Activated CD8-positive, alpha-beta memory T cell treated with anti-CD3 and anti-CD28 coated beads for 1 hour (primary cell): Measurements from ENCODE around the gene CTDNEP1.
"Not testable (repeated sequence)": the region's sequence is repeated elsewhere in the genome, so short reads cannot be mapped to it uniquely, and the experiment has no call there.

ENCODE experiments used
- DNase-seq, 2 donors: peaks; one replicate each; pipeline ENCODE4 v3.0.0-alpha.2; 2020; ENCODE audit warnings: low read depth in 1 of 2; ENCODE audit errors: extremely low read depth in 1 of 2

Gene CTDNEP1

DNA sequence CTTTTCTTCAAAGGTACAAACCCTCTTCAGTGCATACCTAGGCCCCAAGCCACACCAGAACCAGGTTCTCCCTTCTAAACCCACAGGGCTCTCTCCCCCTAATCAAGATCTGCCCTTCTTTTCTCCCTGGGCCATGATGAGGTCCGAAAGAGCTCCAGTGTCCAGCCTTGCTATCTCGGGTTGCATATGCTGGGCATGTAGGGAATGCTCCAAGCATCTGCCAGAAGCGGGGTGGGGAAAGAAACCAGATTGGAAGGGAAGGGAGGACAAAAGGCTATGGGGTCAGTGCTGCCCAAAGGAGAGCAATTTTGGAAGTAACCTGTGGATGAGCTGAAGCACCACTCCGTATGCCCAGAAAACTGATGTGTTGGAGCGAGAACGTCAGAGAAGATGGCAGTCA, 2.3 kb downstream of the CTDNEP1 start:
- no peak for DNase-seq

DNA sequence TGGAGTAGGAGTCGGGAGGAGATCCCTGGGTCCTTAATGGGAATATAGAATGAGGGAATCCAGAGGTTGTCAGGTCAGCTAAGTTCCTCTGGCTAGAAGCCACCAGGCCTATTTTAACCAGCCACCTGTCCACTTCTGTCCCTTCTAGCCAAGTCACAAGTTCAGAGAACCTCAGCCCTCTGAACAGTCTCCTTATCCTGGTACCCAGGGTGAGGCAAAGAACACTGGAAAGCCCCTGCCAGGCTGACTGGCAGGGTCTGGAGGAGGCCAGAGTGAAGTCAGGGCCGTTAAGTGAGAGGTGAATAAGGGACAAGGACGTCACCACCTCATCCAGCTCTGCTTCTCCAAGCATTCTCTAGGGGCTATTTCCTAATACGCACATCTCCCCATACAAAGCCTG, 2.7 kb downstream of the CTDNEP1 start:
- DNase-seq: no peak

DNA sequence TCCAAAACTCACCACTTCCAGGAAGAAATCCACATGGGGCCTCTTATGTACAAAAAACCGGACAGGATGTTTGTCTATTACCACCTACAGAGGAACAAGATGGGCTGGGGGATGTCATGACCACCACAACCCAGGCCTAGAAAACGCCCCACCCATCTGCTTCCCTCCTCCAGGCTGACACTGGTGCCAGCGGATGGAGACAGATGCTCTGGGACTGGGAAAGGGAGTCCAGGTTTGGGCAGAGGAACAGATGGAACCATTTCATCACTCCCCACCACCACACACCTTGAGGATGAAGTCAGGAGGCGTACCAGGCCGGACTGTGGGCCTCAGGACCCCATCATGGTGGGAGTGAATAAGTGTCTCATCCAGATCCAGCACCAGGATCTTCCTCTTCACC, 4.8 kb downstream of the CTDNEP1 start:
- no peak for DNase-seq

DNA sequence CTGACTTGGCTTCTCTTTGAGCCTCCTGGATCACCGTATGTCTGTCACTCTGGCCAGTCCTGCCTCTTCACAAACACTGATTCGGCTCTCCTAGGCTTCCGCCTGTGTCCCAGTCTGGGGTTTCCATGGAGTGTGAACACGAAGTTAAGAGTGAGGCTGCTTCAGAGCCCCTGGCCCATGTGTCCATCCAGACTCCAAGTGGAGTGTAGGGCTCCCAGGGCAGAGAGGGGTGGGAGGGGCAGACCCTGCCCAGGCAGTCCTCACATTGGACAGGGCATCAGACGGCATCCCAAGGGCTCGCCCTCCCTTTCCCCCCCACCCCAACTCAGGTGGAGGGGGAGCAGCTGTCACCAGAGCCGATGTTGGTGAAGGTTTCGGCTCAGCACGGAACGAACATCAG, 7.7 kb downstream of the CTDNEP1 start:
- DNase-seq: not testable (repeated sequence)

DNA sequence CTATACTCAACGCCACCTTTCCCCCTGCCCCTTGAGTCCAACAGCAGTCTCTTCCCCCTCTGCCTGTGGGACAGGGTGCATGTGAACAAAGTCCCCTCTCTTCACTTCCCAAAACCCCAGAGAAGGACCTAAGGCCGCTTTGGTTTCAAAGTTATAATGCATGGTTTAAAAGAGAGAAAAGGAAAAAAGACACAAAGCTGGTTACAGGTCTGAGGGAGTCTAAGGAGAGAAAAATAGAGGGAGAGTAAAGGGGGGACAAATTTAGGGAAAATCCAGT, 8.1 kb downstream of the CTDNEP1 start:
- DNase-seq: no peak

DNA sequence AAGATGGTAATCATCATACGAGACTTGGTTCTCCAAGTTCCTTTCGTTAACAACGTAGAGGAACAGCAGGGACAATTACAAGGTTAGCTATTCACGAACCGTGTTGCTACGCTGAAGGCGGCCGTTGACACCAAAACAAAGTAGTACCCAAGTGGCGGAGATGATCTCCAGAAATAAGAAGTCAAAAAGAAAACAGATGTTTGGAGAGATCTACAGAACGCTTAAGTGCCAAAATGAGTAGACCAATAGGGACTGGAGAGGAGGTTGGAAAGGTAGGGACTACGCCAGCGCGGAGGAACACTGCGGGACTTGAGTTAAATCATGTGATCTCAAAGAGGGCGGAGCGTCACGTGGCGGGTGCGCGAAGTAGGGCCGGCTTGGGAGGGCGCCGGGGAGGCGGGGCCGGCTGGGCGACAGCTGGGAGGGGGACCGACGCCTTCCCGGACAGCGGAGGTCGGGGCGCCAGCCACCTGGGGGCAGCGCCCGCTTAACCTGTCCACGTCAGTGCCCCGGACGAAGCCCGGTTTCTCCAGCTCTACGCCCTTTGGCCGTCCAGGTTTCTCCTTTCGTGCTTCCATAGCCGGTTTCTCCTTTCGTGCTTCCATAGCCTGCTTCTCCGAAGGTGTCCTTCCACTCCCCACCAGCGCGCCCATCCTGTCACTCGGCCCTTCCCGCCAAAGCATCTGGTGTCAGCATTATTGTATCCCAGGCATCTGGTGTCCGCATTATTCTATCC, 8.6 kb downstream of the CTDNEP1 start:
- peak; percentile 90 to 92 for DNase-seq

DNA sequence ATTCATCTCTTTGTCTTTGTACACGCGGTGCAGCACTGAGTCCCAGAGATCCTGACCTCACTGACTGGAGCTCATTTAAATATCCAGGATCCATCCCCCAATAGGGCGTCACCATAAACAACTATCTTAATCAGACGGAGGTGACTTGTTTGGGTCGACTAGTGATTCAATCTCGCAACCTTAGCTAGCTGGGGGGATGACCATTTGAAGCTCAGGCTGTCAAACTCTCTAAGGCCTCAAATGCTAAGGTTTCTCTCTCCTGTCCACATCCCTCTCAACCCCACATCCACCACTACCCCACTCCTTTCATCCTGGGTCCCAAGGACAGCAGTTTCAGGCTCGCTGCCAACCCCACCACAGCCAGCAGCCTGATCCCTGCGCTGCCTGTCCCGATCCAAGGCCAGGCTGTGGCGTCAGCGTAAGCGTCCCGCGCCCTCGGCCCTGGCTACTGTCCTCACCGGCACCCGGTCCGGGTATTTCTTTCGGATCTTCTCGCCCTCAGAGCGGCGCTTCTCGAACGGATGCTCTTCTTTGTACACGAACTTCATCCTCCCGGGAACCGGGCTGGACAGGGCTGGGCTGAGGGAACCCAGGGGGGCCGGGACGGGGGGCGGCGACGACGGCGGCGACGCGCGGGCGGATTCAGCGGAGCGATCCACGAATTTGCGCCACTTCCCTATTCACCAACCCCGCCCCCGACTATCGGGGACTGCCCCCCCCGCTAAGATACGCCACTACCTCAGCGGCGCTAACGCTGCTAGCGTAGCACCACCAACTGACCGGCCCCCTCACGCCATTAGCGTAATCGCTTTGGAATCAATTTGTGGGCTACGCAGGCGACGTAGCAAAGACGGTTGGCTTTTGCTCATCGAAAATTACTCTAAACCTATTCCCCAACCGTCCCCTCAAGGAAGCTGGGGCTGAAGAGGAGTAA, 9.5 kb downstream of the CTDNEP1 start, which contains the start of gene GABARAP:
TSS of gene GABARAP (minus strand) at position 667 of the 934 bp plus-strand sequence. CDS start at position 548, 119 bp downstream.
- DNase-seq: peak; percentile 81 to 89

DNA sequence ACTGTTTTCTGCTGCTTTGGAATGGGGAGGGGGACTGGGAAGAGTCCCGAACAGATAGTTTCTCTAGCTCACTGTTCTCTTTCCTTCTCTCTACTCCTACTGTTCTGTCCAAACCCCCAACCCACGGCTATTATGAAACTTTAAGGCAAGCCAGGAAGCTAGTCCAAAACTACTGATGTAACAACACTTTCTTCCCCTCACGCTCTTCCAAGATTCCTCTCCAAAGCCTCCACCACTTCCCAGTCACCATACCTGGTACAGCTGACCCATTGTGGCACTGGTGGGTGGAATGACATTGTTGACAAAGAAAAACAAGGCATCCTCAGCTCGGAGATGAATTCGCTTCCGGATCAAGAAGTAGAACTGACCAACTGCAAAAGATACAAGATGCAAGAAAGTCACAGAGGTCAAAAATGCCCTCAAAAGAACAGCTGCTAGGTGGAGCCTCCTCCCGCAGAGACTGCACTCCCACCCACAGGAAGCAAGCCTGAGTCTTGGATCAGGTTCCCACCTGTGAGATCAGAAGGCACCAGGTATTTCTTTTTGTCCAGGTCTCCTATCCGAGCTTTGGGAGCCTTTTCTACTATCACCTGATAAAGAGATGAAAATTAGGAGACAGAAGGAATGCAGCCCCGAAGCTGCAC, 10.3 kb downstream of the CTDNEP1 start:
- DNase-seq: no peak

DNA sequence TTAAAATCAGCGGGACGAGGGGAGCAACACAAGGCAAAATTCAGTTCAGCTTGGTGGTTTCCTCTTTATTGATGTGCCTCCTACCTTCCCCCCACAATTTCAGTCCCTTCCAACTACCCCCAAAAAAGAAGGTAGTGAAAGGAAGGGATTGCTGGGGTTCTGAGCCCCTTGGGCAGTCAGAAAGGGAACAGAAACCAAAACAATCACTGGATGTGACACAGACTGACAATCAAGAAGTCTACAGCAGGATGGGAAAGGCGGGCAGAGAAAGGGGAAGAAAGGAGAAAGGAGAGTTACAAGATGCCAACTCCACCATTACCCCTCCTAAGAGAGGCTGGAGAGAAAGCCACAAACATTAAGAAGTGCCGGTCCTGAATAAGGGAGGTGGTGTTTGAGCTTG, 11.2 kb downstream of the CTDNEP1 start:
- no peak for DNase-seq

DNA sequence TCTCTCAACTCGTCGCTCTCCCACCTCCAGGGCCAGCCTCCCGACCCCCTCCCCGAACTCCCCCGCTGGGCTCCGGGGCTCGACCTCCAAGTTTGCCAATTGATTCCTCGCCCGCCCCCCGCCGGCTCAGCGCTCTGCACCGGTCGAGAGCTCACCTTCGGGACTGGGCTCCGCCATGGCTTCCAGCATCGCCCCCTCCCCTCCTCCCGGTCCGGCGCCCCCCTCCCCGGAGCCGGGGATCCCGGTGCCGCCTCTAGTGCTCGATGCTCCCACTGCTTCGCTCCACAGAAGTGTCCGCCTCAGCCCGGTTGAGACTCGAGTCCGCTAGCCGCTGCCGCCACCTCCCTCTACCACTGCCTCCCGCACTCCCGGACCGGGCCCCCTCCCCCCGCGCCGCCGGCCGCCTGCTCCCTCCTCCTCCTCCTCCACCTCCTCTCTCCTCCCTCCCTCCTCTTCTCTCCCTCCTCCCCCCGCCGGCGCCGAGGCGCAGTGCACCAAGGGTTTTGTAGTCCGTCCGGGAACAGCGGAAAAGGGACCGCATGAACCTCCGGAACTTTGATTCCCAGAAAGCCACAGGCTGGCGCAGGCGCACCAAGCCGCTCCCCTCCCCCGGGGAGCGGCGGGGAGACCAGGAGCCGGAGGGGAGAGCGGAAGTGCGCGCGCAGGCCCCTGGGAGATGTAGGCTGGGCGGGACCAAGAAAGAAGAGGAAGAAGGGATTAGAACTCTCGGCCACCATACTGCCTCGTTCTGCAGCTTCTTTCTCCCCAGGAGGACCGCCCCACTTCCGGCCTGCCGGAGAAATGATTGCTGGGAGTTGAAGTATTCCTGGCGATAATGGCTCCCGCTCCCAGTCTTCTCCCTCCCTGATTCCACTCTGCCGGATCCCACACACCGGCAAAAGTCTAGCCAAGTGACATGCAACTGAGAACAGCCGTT, 12.2 kb downstream of the CTDNEP1 start, which contains the start of gene PHF23:
TSS of gene PHF23 (minus strand) at position 367 of the 937 bp plus-strand sequence. CDS start at position 189, 178 bp downstream.
- DNase-seq: peak; percentile 93

DNA sequence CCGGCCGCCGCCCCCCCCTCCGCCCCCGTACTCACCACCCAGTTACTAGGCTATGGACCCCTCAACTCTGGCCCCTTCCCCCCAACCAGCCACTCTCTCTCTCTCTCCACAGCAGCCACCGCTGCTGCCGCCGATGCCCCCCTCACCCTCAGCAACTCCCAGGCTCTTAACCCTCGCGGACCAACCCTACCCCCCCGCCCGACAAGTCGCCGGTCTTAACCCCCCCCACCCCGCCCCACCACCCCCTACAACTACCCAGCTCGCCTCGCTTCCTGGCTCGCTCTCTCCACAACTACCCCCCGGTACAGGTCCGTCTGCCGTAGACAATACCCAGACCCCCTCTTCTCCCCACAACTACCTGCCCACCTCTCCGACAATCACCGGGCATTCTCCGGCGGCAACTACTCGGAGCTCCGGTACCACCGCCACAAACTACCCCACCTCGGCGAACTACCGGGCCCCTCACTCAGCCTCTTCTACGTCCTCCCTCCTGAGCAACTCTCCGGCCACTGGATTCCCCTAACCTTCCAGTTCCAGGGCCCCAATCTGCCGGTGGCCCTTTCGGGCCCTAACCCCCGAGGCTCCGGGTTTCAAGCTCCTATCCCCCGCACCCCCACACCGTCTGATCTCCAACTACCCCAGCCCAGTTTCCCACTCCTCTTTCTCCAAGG, 13.0 kb downstream of the CTDNEP1 start:
- no peak for DNase-seq

DNA sequence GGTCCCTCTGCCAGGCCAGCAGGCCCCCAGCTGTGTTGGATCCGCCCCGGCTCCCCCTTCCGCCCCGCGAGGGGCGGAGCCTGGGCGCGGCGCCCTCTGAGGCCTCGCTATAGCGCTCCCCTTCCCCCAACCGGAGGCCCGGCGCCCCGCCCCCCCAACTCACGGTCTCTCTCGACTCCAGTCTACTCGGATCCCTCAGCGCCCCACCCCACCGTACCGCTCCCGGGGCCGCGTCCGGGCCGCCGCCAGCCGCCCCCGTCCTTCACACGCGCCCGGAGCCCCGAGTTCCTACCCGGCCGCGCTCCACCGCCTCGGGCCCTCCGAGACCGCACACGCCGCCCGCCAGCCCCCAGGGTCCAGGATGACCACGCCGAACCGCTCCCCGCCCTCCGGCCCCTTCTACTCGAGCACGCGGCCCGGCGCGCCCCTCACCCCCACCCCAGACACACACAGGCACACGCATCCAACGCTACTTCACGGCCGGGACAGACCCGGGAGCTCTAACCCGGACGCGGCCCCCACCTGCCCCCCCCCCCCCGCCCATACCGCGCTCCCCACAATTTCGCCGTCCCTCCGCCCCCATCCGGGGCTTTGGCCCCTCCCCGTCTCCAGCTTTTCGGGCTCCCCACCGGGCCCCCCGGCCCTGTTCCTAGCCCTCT, 13.6 kb downstream of the CTDNEP1 start:
- DNase-seq: peak in 1 of 2 donors; percentile 79

DNA sequence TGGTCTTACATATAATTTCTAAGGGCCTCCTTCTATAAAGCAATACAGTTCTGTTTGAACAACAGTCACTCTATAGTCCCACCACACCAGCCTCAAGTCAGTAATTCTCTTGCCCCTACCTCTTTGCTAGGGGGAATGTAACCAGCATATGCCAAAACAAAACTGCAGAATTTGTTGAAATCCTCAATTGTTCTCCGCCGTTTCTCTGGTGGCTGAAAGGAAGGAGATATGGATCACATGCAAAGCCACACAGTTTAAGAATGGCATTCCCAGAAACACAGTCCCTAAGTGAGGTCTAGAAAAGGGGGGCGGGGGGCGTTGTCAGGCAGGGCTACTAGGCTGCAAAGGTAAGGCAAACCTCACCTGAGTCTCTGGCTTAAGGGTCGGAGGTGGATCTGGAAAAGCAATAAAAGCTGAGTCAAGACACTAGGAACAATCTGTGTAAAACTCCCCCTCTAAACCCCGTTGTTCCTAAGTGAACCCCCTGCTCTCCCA, 14.2 kb downstream of the CTDNEP1 start:
- DNase-seq: no peak

DNA sequence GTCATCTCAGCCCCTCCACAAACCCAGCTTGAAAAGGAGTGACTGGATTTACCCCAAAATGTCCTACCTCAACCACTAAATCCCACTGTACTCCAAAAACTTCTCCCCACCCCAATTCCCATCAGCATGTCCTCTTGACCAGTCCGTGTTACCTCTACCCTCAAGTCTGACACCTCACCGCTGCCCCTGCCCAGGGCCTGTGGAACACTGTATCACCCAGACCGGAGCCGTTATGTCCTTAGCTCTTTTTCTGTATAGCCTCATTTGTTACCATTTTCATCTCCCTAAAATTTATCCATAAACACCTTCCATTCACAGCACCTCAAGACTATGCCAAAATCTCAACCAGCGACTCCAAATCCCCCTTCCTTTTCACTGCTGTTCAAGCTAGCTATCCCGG, 14.7 kb downstream of the CTDNEP1 start:
- DNase-seq: no peak

DNA sequence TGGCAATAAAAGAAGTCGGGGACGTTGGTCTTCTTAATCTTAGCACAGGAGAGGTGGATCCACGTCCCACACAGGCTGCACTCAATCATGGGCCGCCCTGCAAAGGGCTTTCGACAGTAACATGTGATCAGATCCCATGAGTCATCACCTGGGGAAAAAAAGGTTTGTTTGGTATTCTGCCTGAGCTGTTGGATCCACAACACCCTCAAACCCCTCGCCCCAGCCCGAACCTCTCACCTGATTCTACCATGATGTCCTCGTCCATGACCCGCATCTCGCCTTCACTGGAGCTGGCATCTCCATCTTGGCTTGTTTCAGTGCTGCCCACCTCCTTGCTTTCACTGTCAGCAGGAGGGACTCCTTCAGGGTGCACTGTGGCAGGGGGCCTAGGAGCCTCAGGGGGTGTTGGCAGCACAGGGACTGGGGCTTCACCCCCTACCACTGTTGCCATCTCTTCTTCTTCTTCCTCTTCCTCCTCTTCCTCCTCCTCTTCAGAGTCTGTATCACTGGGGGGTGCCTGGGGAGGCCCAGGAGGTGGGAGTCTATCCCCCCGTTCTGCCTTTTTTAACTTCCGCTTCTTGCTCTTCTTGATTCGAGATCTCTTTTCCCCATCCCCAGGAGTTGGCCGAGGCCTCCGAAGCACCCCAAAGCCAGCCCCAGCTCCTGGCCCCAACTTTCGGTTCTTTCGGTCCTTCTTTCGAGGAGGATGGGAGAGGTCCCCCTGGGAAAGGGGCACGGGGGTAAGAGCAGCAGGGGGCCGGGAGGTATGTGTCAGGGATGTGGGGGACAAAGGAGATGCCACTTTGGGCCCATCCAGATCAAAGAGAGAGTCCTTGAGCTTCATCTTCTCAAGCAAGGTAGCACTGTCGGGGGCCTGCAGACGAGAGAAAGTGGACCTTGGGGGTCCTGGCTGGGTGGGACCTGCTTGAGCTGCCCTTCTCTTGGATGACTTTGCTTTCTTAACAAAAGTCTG, 15.6 kb downstream of the CTDNEP1 start:
- no peak for DNase-seq

DNA sequence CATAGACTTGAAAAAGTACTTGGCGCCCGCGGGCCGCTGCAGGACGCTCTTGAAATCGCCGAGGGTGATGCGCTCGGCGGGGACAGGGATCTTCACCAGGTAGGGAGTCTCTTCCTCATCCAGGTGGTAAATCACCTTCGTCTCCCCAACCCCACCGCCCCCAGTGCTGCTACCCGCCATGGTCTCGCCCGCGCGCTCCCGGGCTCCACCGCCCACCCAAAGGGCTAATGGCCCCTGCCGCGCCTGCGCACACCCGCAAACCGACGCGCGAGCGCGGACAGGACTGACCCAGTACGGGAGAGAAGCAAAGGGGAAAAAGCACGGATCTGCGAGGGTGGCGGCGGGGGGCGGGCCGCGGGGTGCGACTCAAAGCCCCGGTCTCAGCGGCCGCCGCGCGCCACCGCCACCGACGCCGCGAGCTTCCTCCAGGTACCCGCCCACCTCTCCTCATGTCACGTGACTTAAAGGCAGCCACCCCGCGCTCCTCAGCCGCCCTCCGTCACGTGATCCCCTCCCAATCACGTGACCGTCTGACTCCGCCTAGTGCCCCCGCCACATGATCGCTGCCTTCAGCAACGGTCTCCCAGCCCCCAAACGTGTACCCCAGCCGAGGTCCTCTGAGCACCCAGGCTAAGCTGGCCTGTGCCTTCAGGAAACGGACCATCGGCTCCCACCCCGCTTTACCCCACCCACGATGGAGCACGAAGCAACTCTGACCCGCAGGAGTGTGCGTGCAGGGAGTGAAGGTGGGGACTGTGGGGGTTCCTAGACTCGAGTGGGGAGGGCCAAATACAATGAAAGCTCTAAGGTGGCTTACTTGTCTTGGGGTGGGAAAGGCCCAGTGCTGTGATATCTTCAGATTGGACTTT, 17.2 kb downstream of the CTDNEP1 start, which contains the start of gene DVL2:
TSS of gene DVL2 (minus strand) at position 435 of the 869 bp plus-strand sequence. CDS start at position 180, 255 bp downstream.
- DNase-seq: peak; percentile 83 to 87

DNA sequence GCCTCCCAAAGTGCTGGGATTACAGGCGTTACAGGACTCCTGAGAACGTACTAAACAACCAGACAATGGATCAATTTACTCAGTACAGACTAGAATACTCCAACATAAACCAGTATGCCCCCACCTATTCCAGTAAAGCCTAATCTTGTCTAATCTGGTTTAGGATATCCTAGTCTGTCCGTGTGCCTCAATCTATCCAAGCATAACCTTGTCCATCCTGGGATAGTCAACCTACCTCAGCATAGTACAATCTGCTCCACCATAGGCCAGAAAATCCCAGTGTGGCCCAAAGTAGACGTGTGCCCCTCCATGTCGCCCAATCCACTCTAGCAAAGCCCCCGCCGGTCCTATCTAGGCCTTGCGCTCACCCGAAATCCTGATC, 17.8 kb downstream of the CTDNEP1 start:
- no peak for DNase-seq
